ENCODE data around the gene HSD17B12.
A peak's percentile ranks its signal among the peaks of the same experiment; 100 is the strongest.

The HSD17B12 gene

GRCh38 chr11:43735115-43735514 is 54.6 kb downstream of the HSD17B12 start:
- H3K9me3 ChIP-seq (ENCODE audit: control insufficient read depth, low read length): no peaks in the 10 kb centered on the region
- no peaks in the 10 kb centered on the region for H3K27me3 ChIP-seq (ENCODE audit: control insufficient read depth, insufficient read depth, low read length)
- peaks cover 6% of the 10 kb centered on the region for H3K4me1 ChIP-seq
- peaks cover 4% of the 10 kb centered on the region for H3K79me2 ChIP-seq
- no peak overlapping the region for H3K9ac ChIP-seq
- H2AFZ ChIP-seq: no peak overlapping the region
- no peak overlapping the region for H3K4me3 ChIP-seq (ENCODE audit: low read depth, low read length)
- no peak overlapping the region for H3K4me2 ChIP-seq (ENCODE audit: low read length)
- no peak for TF ChIP-seq CTCF (IDR thresholded peaks at IDR 0.05)
- H3K36me3 ChIP-seq (ENCODE audit: control insufficient read depth, insufficient read depth, low read length): no peaks in the 10 kb centered on the region
- no peak overlapping the region for H3K27ac ChIP-seq

GRCh38 chr11:43735961-43736360 is 55.4 kb downstream of the HSD17B12 start:
- Histone ChIP-seq H2AFZ (no peak overlapping the region), H3K79me2 (peaks cover 4% of the 10 kb centered on the region), H3K9ac (no peak overlapping the region), H3K27ac (peak overlapping the region; percentile 58), H3K4me2 (ENCODE audit: low read length) (no peak overlapping the region), H3K36me3 (ENCODE audit: control insufficient read depth, insufficient read depth, low read length) (no peaks in the 10 kb centered on the region), H3K4me1 (peaks cover 6% of the 10 kb centered on the region), H3K27me3 (ENCODE audit: control insufficient read depth, insufficient read depth, low read length) (no peaks in the 10 kb centered on the region), H3K9me3 (ENCODE audit: control insufficient read depth, low read length) (no peaks in the 10 kb centered on the region), H3K4me3 (ENCODE audit: low read depth, low read length) (no peak overlapping the region)
- no peak for TF ChIP-seq CTCF (IDR thresholded peaks at IDR 0.05)

- peak overlapping the region; percentile 44 for H3K4me2 ChIP-seq (ENCODE audit: low read length)
- no peak for TF ChIP-seq CTCF (IDR thresholded peaks at IDR 0.05)
- no peaks in the 10 kb centered on the region for H3K36me3 ChIP-seq (ENCODE audit: control insufficient read depth, insufficient read depth, low read length)
- no peak overlapping the region for H2AFZ ChIP-seq
- H3K27me3 ChIP-seq (ENCODE audit: control insufficient read depth, insufficient read depth, low read length): no peaks in the 10 kb centered on the region
- H3K79me2 ChIP-seq: peaks cover 2% of the 10 kb centered on the region
- no peaks in the 10 kb centered on the region for H3K9me3 ChIP-seq (ENCODE audit: control insufficient read depth, low read length)
- peak overlapping the region; percentile 58 for H3K27ac ChIP-seq
- H3K9ac ChIP-seq: no peak overlapping the region
- peak overlapping the region; percentile 27 for H3K4me3 ChIP-seq (ENCODE audit: low read depth, low read length)
- peaks cover 6% of the 10 kb centered on the region for H3K4me1 ChIP-seq
Observed at GRCh38 chr11:43736502-43737200, 56.1 kb downstream of the HSD17B12 start.

- no peak overlapping the region for H2AFZ ChIP-seq
- peaks cover 6% of the 10 kb centered on the region for H3K4me1 ChIP-seq
- no peak overlapping the region for H3K9ac ChIP-seq
- TF ChIP-seq CTCF (IDR thresholded peaks at IDR 0.05): no peak
- H3K4me3 ChIP-seq (ENCODE audit: low read depth, low read length): peak overlapping the region; percentile 27
- no peaks in the 10 kb centered on the region for H3K27me3 ChIP-seq (ENCODE audit: control insufficient read depth, insufficient read depth, low read length)
- H3K27ac ChIP-seq: peak overlapping the region; percentile 58
- H3K79me2 ChIP-seq: no peaks in the 10 kb centered on the region
- no peaks in the 10 kb centered on the region for H3K9me3 ChIP-seq (ENCODE audit: control insufficient read depth, low read length)
- H3K4me2 ChIP-seq (ENCODE audit: low read length): peak overlapping the region; percentile 44
- H3K36me3 ChIP-seq (ENCODE audit: control insufficient read depth, insufficient read depth, low read length): no peaks in the 10 kb centered on the region
Observed at GRCh38 chr11:43737201-43737590, 56.7 kb downstream of the HSD17B12 start.
